Liver (tissue), 9 donors: Measurements from ENCODE around the gene PASK. TPM values are rescaled to one million over a fixed set of nuclear protein-coding genes. Genes with fewer than 3 reads are reported as not detected.

Experiments used
- DNase-seq: peaks from one replicate; pipeline ENCODE4 v3.0.0-alpha.2; 2017; ENCODE audit warnings: low spot score
- H3K27ac ChIP-seq, 2 donors: one replicate each; pipeline ENCODE4 v1.7.0; 2013; ENCODE audit warnings: inconsistent platforms in 2 of 2, low read length in 2 of 2, control low read depth in 1 of 2, low read depth in 1 of 2, mild to moderate bottlenecking in 1 of 2
- H3K27me3 ChIP-seq, 4 donors: one replicate each; pipeline versions ENCODE4 v1.6.1 to v1.7.0; 2013; ENCODE audit warnings: low read length in 3 of 4, inconsistent platforms in 1 of 4, mild to moderate bottlenecking in 1 of 4, moderate library complexity in 1 of 4; ENCODE audit not compliant: control insufficient read depth in 4 of 4, insufficient read depth in 4 of 4
- H3K36me3 ChIP-seq, 4 donors: one replicate each; pipeline versions ENCODE4 v1.6.1 to v1.7.0; 2013; ENCODE audit warnings: low read length in 3 of 4, mild to moderate bottlenecking in 3 of 4, low read depth in 1 of 4, moderate library complexity in 1 of 4; ENCODE audit not compliant: control insufficient read depth in 4 of 4, insufficient read depth in 3 of 4
- H3K4me1 ChIP-seq, 4 donors: one replicate each; pipeline versions ENCODE4 v1.6.1 to v1.7.0; 2013; ENCODE audit warnings: low read length in 3 of 4, mild to moderate bottlenecking in 3 of 4, moderate library complexity in 1 of 4; ENCODE audit not compliant: control insufficient read depth in 4 of 4, insufficient read depth in 4 of 4
- H3K4me3 ChIP-seq, 3 donors: one replicate each; pipeline versions ENCODE4 v1.6.1 to v1.7.0; 2013; ENCODE audit warnings: low read length in 3 of 3, control low read depth in 1 of 3, low read depth in 1 of 3, mild to moderate bottlenecking in 1 of 3
- H3K9ac ChIP-seq, 2 donors: one replicate each; pipeline ENCODE4 v1.7.0; 2013; ENCODE audit warnings: low read length in 2 of 2, mild to moderate bottlenecking in 2 of 2, moderate library complexity in 2 of 2, control low read depth in 1 of 2, low read depth in 1 of 2
- H3K9me3 ChIP-seq, 4 donors: one replicate each; pipeline versions ENCODE4 v1.6.1 to v1.7.0; 2013; ENCODE audit warnings: low read length in 3 of 4; ENCODE audit not compliant: control insufficient read depth in 4 of 4
- ATF3 ChIP-seq: IDR thresholded peaks from 2 replicates; pipeline ENCODE4 v1.6.1; 2016; ENCODE audit warnings: antibody characterized with exemption
- EGR1 ChIP-seq, 2 donors: IDR thresholded peaks; 2 replicates each; pipeline ENCODE4 v1.6.1; 2016 to 2018; ENCODE audit warnings: antibody characterized with exemption in 2 of 2, low read depth in 2 of 2
- FOXA1 ChIP-seq: IDR thresholded peaks from 2 replicates; pipeline ENCODE4 v1.6.1; 2016; ENCODE audit warnings: antibody characterized with exemption
- FOXA2 ChIP-seq: IDR thresholded peaks from 2 replicates; pipeline ENCODE4 v1.6.1; 2016; ENCODE audit warnings: antibody characterized with exemption
- GABPA ChIP-seq, 2 donors: IDR thresholded peaks in 1 of 2; conservative IDR thresholded peaks in 1 of 2; 2 replicates each; pipeline ENCODE4 v1.6.1; 2016; ENCODE audit warnings: antibody characterized with exemption in 2 of 2, mild to moderate bottlenecking in 1 of 2, moderate library complexity in 1 of 2
- HNF4A ChIP-seq, 2 donors: conservative IDR thresholded peaks; 2 replicates each; pipeline ENCODE4 v1.6.1; 2016; ENCODE audit warnings: antibody characterized with exemption in 2 of 2, mild to moderate bottlenecking in 2 of 2
- HNF4G ChIP-seq: IDR thresholded peaks from 2 replicates; pipeline ENCODE4 v1.6.1; 2016; ENCODE audit warnings: antibody characterized with exemption
- JUND ChIP-seq, 2 donors: IDR thresholded peaks; 2 replicates each; pipeline ENCODE4 v1.6.1; 2016; ENCODE audit warnings: antibody characterized with exemption in 2 of 2
- MAX ChIP-seq: IDR thresholded peaks from 2 replicates; pipeline ENCODE4 v1.6.1; 2016; ENCODE audit warnings: antibody characterized with exemption
- NR2F2 ChIP-seq: IDR thresholded peaks from 2 replicates; pipeline ENCODE4 v1.6.1; 2016; ENCODE audit warnings: antibody characterized with exemption
- RAD21 ChIP-seq, 2 donors: IDR thresholded peaks; 2 replicates each; pipeline ENCODE4 v1.6.1; 2016; ENCODE audit warnings: antibody characterized with exemption in 2 of 2, mild to moderate bottlenecking in 2 of 2
- REST ChIP-seq: IDR thresholded peaks from 2 replicates; pipeline ENCODE4 v1.6.1; 2016; ENCODE audit warnings: antibody characterized with exemption, mild to moderate bottlenecking
- RXRA ChIP-seq, 2 donors: IDR thresholded peaks; 2 replicates each; pipeline ENCODE4 v1.6.1; 2017 to 2018; ENCODE audit warnings: antibody characterized with exemption in 2 of 2, mild to moderate bottlenecking in 1 of 2
- SP1 ChIP-seq: IDR thresholded peaks from 2 replicates; pipeline ENCODE4 v1.6.1; 2018; ENCODE audit warnings: antibody characterized with exemption, mild to moderate bottlenecking
- TAF1 ChIP-seq: conservative IDR thresholded peaks from 2 replicates; pipeline ENCODE4 v1.6.1; 2016; ENCODE audit warnings: antibody characterized with exemption, mild to moderate bottlenecking
- YY1 ChIP-seq: IDR thresholded peaks from 2 replicates; pipeline ENCODE4 v1.6.1; 2016; ENCODE audit warnings: antibody characterized with exemption, mild to moderate bottlenecking
- ZBTB33 ChIP-seq: IDR thresholded peaks from 2 replicates; pipeline ENCODE4 v1.6.1; 2016; ENCODE audit warnings: antibody characterized with exemption
- WGBS: extraction: QIAGEN DNeasy Blood & Tissue Kit; methylation state at CpG from one replicate; pipeline ENCODE4 v1.1.7; 2013; 5-methylcytosine and 5-hydroxymethylcytosine counted together
- polyA plus RNA-seq, 2 donors: library from polyadenylated mRNA; stranded (reverse) in 1 of 2; unstranded in 1 of 2; fragments of 200-250 nt in 1 of 2; fragments of >200 nt in 1 of 2; fragmentation: Nextera tagmentation in 1 of 2; extraction: Ambion mirVana in 1 of 2; gene quantifications; one replicate each; pipeline versions ENCODE4 v1.2.1 to v1.2.3, GENCODE V29; 2013 to 2015
- total RNA-seq, 2 donors: library from RNA; depleted of rRNA; stranded (reverse); fragments of >200 nt; gene quantifications; one replicate each; pipeline ENCODE4 v1.2.3, GENCODE V29; 2014
- TF ChIP-seq, protein P1 (sequence below): fragments of 150-350 bp; IDR thresholded peaks from 2 replicates; pipeline ENCODE4 v1.5.1; 2017; ENCODE audit warnings: improper control_type of control experiment, low read depth, low read length; ENCODE audit not compliant: missing input control
- donor health status: healthy.
- donor health status: healthy.
- donor health status: healthy.
- donor health status: healthy.
- donor health status: healthy.

PASK gene
- total and polyA plus RNA-seq, 4 donors: 0.96 to 8.8 (median 2.9) TPM

GRCh38 chr2:241189093-241189855 is 40.0 kb upstream of the PASK start:
- 95% methylated on average over 32 of the region's 32 CpGs for WGBS
- Histone ChIP-seq H3K9ac (no peak overlapping the region), H3K27ac (no peak overlapping the region), H3K27me3 (no peaks in the 10 kb centered on the region), H3K9me3 (no peaks in the 10 kb centered on the region), H3K4me3 (no peak overlapping the region), H3K4me1 (no peaks in the 10 kb centered on the region), H3K36me3 (no peaks in the 10 kb centered on the region)
- no peak for DNase-seq
- TF ChIP-seq GABPA (IDR thresholded peaks at IDR 0.05 in 1 of 2, conservative IDR thresholded peaks at IDR 0.05 in 1 of 2): no peak
- no peak for TF ChIP-seq MAX
- no peak for TF ChIP-seq RXRA (IDR thresholded peaks at IDR 0.05)
- no peak for TF ChIP-seq REST
- no peak for TF ChIP-seq SP1
- TF ChIP-seq FOXA1: no peak
- TF ChIP-seq EGR1 (IDR thresholded peaks at IDR 0.05; ENCODE audit: low read depth in 2 of 2): no peak
- no peak for TF ChIP-seq HNF4G
- no peak for TF ChIP-seq RAD21 (IDR thresholded peaks at IDR 0.05)
- TF ChIP-seq TAF1: no peak
- no peak for TF ChIP-seq JUND (IDR thresholded peaks at IDR 0.05)
- TF ChIP-seq, protein P1, sequence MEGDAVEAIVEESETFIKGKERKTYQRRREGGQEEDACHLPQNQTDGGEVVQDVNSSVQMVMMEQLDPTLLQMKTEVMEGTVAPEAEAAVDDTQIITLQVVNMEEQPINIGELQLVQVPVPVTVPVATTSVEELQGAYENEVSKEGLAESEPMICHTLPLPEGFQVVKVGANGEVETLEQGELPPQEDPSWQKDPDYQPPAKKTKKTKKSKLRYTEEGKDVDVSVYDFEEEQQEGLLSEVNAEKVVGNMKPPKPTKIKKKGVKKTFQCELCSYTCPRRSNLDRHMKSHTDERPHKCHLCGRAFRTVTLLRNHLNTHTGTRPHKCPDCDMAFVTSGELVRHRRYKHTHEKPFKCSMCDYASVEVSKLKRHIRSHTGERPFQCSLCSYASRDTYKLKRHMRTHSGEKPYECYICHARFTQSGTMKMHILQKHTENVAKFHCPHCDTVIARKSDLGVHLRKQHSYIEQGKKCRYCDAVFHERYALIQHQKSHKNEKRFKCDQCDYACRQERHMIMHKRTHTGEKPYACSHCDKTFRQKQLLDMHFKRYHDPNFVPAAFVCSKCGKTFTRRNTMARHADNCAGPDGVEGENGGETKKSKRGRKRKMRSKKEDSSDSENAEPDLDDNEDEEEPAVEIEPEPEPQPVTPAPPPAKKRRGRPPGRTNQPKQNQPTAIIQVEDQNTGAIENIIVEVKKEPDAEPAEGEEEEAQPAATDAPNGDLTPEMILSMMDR: no peak
- TF ChIP-seq FOXA2: no peak
- no peak for TF ChIP-seq NR2F2
- no peak for TF ChIP-seq ATF3
- no peak for TF ChIP-seq YY1
- no peak for TF ChIP-seq ZBTB33
- no peak for TF ChIP-seq HNF4A (conservative IDR thresholded peaks at IDR 0.05)
